Measurements from ENCODE around the gene ADORA1.

Gene ADORA1

GRCh38 chr1:203093754-203094410 is 33.6 kb upstream of the ADORA1 start:
- DNase-seq (ENCODE audit: low spot score) (no peak), FAIRE-seq (no peak)

DNA sequence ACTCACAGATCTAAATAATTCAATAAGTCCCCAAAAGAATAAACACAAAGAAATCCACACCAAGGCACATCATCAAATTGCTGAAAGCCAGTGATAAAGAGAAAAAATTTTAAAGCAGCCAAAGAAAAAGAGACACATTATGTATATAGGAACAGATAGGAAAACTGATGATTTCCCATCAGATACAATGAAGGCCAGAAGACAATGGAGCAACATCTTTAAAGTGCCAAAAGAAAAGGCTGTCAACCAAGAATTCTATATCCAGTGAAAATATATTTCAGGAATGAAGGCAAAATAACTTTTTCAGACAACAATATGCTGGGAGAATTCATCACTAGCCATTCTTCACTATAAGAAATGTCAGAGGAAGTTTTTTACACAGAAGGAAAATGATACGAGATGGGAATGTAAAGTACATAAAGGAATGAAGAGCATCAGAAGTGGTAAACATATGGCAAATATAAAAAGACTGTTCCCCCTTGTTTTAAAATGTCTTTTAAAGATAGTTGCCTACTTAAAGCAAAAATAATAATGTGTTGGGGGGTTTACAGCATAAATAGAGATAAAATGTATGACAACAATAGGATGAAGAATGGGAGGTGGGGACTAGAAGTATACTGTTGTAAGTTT is 32.4 kb upstream of the ADORA1 start:
- DNase-seq (ENCODE audit: low spot score): no peak
- no peak for FAIRE-seq

DNA sequence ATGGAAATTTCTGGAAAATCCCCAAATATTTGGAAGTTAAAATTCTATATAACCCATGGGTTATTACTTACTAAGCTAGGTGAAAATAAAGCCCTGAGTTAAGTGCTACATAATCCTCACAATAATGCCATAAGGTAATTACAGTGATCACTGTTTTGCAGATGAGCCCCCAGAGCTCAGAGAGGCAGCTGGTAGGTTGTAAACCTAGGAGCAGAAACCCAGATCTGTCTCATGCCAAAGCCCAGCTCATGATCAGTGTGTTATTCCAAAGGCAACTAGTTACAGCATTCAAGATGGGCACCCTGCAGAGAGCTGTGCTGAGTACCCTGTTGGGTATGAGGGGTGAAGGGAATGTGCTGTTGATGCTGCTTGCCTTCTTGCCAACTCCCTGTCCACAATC is 31.0 kb upstream of the ADORA1 start:
- no peak for FAIRE-seq
- no peak for DNase-seq (ENCODE audit: low spot score)

GRCh38 chr1:203097001-203097400 is 30.5 kb upstream of the ADORA1 start:
- DNase-seq (ENCODE audit: low spot score): no peak
- no peak for FAIRE-seq

DNA sequence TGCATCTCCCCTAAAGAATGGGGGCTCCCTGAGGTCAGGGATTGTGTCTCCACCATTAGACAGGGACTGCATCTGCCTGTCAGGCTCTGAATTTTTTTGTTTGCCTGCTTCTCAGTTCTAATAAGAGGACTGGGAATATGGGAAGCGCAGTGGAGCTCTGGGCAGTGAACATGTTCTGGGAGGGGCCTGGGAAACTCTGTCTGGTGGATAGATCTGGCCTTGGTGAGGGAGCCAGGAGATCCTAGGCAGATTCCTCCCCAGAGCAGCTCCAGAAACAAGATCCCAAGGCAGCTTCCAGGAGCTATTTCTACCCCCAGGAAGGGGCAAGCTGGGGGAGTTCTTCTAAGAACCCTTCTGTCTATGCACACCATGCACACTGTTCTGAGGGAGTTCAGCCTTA is 29.1 kb upstream of the ADORA1 start:
- FAIRE-seq: no peak
- no peak for DNase-seq (ENCODE audit: low spot score)

DNA sequence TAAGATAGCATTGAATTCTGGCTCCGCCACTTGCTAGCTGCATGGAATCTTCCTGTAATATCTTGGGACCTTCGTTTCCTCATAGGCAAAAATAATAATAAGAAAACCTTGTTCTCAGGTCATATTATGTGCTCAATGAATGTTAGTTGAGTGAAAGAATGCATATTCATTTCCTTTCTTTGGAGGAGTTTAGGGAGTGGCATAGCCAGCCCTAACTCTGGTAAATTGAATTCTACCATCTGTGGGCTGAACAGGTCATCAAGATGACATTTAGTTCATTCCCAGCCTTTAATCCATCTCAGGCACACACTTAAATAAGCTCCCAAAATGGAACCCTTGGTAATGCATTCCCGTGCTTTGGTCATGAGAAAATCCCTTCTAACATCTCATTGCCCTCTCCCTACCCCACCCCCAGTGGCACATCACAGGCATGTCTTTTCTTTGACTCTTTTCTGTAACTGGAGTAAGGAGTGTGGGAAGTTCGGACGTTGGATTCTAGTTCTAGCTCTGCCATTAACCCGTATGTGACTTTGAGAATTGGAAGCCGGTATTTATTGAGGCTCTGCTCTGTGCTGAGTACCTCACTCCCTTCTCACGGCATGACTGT is 28.5 kb upstream of the ADORA1 start:
- FAIRE-seq: no peak
- no peak for DNase-seq (ENCODE audit: low spot score)

GRCh38 chr1:203099805-203100515 is 27.6 kb upstream of the ADORA1 start:
- DNase-seq (ENCODE audit: low spot score) (no peak), FAIRE-seq (no peak)

DNA sequence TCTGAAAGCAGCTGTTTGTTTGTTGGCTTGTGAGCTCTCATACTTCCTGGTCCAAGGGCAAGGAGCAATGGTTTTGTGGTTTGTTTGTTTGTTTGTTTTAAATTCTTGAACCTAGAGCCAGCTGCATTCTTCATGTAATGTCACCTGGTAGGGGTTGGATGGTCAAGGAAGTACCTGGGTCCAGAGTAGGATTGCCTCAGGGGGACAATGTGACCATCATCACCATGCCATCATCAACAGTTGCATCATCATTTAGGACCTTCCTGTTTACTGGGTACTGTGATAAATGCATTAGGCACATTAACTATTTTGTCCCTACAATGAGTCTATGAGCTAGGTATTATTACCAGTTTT is 27.0 kb upstream of the ADORA1 start:
- DNase-seq (ENCODE audit: low spot score) (no peak), FAIRE-seq (no peak)

GRCh38 chr1:203101813-203102634 is 25.5 kb upstream of the ADORA1 start:
- FAIRE-seq (no peak), DNase-seq (ENCODE audit: low spot score) (no peak)

DNA sequence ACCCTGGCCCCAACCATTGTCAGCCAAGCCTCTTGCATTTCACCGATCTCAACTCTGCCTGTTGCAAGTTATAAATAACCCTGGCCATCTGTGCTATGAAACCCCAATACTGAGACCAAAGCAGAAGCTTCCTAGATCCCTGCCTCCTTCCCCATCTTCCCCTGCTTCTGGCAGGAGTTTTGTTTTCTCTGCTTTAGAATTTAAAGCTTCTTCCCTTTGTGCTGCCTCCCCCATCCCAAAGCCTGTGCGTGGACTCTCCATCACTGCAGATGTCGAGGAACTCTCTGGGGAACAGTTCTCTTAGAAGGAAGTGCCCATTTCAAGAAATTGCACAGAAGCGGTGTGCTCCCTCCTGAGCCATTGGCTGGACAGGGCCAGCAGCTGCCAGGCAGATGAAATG is 24.3 kb upstream of the ADORA1 start:
- no peak for DNase-seq (ENCODE audit: low spot score)
- no peak for FAIRE-seq

GRCh38 chr1:203103829-203104495 is 23.6 kb upstream of the ADORA1 start:
- no peak for DNase-seq (ENCODE audit: low spot score)
- FAIRE-seq: no peak

- FAIRE-seq: no peak
Observed at GRCh38 chr1:203104789-203105390, 22.6 kb upstream of the ADORA1 start.

DNA sequence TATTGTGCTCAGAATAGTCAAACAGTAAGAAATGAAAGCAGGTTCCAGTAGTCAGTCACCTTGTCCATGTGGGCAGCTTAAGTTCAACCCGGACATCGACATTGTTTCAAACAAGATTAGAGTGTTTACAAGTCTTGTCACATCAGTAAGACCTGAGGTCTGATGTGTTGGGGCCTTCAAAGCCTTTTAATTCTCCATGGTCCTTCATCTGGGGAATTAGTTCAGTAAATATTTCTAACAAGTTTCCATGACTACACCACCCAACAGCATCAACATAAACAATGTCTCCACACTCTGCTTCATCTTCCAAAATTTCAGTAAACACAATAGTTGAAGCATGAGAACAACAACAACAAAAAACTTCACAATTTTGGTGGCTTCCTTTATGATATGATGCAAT is 15.1 kb upstream of the ADORA1 start:
- no peak for FAIRE-seq

More at GRCh38 chr1:203104789-203105390, 22.6 kb upstream of the ADORA1 start:
- no peak for DNase-seq (ENCODE audit: low spot score)

GRCh38 chr1:203113308-203113707 is 14.2 kb upstream of the ADORA1 start:
- FAIRE-seq (no peak), DNase-seq (ENCODE audit: low spot score) (no peak)

More for the DNA sequence above, 15.1 kb upstream of the ADORA1 start:
- DNase-seq (ENCODE audit: low spot score): no peak

GRCh38 chr1:203114202-203114601 is 13.3 kb upstream of the ADORA1 start:
- no peak for FAIRE-seq
- DNase-seq (ENCODE audit: low spot score): no peak

DNA sequence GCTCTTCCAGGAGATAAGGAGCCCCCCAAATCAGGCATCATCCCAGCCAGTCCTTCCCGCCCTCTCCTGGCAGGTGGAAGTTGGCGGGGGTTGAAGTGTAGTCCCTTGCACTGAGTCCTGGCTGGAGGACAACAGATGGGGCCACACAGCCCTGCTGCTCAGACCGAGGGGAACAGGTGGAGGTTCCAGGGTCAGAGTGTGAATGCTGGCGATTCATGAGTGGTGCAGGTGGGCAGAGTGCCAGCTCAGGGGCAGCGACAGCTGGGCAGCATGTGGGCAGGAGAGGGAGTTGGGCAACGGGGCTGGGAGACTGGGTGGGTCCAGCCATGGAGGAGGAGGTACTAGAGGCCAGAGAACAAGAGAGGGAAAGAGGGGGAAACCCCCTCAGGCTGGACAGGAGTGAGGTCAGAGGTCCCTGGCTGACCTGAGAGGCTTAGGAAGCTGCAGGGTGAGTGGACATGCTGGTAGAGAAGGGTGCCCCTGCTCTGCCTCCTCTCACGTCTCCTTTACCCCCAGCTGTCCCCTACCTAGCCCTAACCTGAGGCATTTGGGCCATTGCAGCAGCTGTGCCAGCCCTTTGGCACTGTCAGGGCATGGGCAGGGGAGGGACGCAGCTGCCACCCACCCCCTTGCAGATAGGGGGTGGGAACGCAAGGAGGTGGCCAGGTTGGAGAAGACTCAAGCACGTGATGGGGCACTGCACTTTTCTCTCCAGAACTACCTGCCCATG is 11.3 kb upstream of the ADORA1 start:
- no peak for DNase-seq (ENCODE audit: low spot score)
- no peak for FAIRE-seq

DNA sequence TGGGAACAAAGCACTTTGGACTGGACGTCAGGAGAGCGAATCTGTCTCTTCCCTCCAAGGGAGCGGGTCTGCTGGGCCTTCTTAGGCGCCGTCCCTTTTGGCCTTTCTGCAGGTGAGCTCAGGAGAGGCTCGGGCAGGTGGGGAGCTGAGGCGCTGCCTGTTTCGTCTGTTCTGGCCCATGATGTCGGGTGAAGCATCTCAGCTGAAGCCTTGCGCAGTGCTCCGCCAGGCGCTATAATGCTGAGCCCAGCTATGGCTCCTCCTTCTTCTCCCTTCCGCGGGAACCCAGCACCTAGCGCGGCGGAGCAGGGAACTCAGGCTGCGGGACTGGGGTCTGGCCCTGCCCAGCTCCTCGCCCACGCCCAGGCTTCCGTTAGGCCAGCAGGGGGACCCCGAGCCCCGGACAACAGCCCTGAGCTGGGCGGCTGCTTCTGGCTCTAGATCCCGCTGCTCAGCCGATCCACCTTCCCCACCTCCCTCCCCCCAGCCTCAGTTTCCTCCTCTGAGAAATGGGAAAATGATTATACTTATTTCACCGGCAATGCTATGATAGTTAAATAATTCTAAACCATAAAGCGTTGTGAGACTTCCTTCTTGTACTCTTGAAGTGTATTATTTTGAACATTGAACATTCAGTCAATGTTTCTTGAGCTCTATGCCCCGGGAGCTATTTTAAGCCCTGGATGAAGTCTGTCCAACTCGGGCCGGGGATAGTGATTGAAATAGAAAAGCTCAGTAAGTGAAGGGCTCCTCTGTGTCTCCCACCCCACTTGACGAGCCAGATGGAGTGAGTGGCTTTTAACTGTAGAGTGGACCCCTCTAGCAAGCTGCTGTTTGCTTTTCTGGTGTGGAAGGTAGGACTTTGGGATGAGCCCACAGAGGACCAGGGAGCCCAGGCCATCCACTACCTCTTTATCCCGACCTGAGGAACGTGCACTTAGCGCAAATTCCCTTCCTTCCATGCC is 9.6 kb upstream of the ADORA1 start:
- FAIRE-seq (no peak), DNase-seq (ENCODE audit: low spot score) (peak; percentile 45)

DNA sequence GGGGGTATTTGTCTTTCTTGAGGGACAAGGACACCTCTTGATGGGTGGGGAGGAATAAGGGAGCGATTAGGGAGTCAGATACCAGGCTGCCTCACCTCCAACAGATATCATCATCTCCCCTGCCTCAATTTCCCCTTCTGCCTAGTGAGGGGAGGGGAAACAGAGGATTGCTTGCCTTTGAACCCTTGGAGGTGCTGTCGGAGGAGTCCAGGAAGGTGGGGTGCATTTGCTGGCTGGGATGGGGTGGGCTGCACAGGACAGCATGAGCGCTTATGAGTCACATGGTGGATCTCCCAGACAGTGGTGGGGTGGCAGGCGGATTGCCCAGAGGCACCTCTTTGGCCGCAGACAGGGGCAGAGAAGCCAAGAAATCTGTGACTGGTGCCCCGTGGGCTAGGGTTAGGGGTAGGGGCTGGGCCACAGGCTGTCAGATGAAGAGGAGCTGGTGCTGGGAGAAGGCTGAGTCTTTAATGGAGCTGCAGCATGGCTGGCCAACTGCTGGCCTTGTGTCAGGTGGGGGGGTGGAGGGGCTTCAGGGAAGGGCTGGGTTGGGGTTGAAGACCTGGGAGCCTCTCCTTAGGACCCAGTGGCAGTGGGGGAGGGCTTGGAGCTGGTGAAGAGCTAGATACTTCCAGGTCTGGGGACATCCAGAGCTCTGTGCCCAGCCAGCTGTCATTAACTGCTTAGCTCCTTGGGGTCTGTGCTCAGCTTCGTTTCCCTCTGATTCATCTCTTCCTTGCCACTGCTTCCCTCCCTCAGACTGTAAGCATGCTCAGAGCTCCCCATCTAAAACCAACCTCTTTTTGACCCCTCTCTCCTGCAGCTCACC is 7.0 kb upstream of the ADORA1 start:
- no peak for FAIRE-seq

More for the DNA sequence above, 7.0 kb upstream of the ADORA1 start:
- DNase-seq (ENCODE audit: low spot score): no peak

All from RCC 7860 (cell line).